AG10803 (cell line): ENCODE measurements around the gene CA9.

ENCODE experiments used
- DNase-seq: peaks from one replicate; pipeline ENCODE4 v3.0.0; 2010; ENCODE audit warnings: low read depth
- H3K4me3 ChIP-seq: 2 replicates; pipeline ENCODE4 v1.5.1; 2011; ENCODE audit warnings: mild to moderate bottlenecking, low read length, control low read depth
- TF ChIP-seq, protein P1 (sequence below): conservative IDR thresholded peaks from 2 replicates; pipeline ENCODE4 v1.5.1; 2011; ENCODE audit warnings: mild to moderate bottlenecking, low read length, control low read depth, inconsistent platforms

Gene CA9

DNA sequence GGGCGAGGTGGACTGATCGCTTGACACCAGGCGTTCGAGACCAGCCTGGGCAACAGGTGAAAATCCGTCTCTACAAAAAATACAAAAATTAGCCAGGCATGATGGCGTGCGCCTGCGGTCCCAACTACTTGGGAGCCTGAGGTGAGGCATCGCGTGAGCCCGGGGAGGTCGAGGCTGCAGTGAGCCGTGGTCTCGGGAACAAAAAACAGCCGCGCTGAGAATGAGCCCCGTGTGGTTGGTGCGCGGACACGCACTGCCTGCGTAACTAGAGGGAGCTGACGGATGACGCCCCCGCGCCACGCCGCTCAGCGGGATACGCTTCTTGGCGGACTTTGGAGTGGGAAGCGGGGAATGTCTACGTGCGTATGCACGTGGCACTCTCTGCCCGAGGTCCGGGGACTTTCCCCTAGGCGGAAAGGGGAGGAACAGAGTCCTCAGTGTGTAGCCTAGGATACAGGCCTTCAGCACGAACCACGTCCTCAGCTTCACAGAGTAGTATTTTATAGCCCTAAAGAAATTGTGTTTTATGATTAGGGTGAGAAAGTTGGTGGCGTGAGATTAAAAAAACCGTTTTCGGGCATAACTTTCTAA lies 16.1 kb upstream of the CA9 start, which contains the start of gene RMRP:
Gene RMRP (minus strand): TSS at position 474 of the 591 bp plus-strand sequence.
- TF ChIP-seq, protein P1, sequence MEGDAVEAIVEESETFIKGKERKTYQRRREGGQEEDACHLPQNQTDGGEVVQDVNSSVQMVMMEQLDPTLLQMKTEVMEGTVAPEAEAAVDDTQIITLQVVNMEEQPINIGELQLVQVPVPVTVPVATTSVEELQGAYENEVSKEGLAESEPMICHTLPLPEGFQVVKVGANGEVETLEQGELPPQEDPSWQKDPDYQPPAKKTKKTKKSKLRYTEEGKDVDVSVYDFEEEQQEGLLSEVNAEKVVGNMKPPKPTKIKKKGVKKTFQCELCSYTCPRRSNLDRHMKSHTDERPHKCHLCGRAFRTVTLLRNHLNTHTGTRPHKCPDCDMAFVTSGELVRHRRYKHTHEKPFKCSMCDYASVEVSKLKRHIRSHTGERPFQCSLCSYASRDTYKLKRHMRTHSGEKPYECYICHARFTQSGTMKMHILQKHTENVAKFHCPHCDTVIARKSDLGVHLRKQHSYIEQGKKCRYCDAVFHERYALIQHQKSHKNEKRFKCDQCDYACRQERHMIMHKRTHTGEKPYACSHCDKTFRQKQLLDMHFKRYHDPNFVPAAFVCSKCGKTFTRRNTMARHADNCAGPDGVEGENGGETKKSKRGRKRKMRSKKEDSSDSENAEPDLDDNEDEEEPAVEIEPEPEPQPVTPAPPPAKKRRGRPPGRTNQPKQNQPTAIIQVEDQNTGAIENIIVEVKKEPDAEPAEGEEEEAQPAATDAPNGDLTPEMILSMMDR: peak; percentile 26
- peak within 1 kb of the TSS; percentile 91 for H3K4me3 ChIP-seq
- peak; percentile 100 for DNase-seq

DNA sequence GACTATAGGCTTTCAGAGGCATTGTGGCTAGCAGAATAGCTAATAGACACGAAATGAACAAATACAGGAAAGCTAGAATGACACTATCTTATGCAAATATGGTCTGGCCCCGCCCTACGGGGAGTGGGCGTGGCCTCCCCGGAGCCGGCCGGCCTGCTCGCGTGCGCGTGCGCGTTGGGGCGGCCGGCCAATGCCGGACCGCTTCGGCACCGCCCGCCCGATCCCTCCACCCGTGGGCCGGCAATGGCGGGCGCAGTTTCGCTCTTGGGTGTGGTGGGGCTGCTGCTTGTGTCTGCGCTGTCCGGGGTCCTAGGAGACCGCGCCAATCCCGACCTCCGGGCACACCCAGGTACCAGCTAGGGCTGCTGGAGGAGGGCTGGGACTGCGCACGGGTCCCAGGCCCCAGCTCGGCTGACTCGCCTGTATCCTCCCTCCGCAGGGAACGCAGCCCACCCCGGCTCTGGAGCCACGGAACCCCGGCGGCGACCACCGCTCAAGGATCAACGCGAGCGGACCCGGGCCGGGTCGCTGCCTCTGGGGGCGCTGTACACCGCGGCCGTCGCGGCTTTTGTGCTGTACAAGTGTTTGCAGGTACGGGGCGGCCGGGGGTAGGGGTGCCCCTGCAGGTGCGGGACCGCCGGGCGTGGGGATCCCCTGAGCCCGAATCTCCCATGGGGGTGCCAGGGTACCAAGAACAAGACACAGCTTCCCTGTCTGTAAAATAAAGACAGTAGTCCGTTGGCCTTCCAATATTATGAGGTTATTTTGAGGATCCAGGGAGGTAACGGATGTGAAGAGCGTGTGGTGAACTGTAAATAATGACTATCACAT lies 15.4 kb upstream of the CA9 start, which contains the start of gene CCDC107:
Gene CCDC107 (plus strand): TSS at position 156 of the 831 bp plus-strand sequence. CDS start 88 bp downstream, at position 244.
- peak within 1 kb of the TSS; percentile 91 for H3K4me3 ChIP-seq
- peak; percentile 75 for DNase-seq
- TF ChIP-seq, protein P1: peak; percentile 35

DNA sequence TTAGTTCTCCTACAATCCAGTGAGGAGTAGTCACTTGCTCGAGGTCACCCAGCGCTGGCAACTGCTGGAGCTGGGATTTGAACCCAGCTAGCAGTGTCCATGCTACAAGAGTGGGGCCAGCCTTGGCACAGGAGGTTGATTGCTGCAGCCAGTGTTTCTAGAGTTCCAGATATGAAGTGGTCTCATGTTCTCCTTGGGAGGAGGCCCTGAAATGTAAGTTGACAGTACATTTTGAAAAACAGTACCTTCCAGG lies 14.8 kb upstream of the CA9 start:
- H3K4me3 ChIP-seq: peak overlapping the region; percentile 91
- peak; percentile 71 for DNase-seq
- TF ChIP-seq, protein P1: no peak

DNA sequence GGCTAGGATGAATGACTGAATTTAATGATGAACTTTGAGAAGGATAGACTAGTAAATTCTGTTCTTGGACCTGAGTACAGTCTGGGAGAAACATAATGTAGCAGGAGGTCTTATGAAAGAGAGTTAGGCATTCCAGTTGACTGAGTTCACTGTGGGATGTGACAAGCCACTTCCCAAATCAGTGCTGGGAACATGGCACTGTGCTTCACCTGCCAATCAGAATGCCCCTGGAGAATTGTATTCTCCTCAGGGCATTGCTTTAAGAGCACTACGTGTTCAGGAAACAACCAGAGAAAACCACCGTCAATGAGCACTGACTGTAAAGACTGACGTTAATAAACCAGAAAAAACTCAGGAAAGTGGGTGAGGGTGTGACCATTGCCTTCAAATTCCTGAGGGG lies 14.4 kb upstream of the CA9 start:
- peak overlapping the region; percentile 91 for H3K4me3 ChIP-seq
- TF ChIP-seq, protein P1: no peak

DNA sequence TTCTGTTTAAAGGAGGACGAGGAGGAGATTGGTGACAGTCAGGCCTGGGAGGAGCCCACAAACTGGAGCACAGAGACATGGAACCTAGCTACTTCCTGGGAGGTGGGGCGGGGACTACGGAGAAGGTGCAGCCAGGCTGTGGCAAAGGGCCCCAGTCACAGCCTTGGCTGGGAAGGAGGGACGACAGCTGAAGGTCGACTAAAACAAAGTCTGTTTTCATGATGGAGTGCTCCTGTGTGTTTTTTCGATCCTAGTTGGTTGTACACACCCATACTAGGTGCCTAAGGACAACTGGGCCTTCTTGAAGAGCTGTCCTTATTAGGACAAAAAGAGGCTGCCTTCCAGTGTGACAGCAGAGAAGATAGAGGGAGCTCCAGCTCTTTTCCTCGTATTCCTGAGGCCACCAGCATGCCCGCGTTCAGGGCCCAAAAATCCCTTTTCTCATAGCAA lies 12.7 kb upstream of the CA9 start:
- DNase-seq: peak; percentile 55
- H3K4me3 ChIP-seq: no peak overlapping the region
- TF ChIP-seq, protein P1: peak; percentile 61

More for the DNA sequence above, 14.4 kb upstream of the CA9 start:
- DNase-seq: peak; percentile 76

DNA sequence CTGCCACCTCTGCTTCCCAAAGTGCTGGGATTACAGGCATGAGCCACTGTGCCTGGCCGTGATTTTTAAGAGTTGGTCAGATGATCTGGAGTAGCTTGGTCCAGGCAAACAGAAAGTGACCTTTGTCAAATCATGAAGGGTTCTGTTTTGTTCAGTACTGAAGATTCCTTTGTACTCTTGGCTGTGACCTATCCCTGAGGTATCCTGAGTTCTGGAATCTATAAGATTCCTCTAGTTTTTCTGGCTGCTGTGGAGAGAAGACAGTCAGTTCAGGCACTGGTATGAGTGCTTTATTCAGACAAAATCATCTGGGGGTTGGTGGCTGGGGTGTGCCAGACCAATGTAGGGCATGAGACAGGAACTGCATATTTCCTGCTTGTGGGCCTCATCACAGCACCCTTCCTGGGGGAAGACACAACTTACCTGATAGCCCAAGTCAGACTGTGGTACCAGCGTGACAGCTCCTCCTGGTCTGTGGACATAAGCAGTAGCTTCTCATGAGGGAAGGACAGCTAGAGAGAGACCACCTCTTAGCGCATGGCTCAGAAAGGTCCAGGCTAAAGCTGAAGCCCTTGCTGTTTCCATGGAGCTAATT lies 11.9 kb upstream of the CA9 start:
- DNase-seq: no peak
- TF ChIP-seq, protein P1: no peak
- no peak overlapping the region for H3K4me3 ChIP-seq
